Measurements from ENCODE around the gene C1orf167. TPM values are rescaled to one million over a fixed set of nuclear protein-coding genes. Genes with fewer than 3 reads are reported as not detected.

The C1orf167 gene
- not detected in 5 replicates for total RNA-seq (2022; extraction: Qiagen RNA extraction; ENCODE audit: low read depth)

DNA sequence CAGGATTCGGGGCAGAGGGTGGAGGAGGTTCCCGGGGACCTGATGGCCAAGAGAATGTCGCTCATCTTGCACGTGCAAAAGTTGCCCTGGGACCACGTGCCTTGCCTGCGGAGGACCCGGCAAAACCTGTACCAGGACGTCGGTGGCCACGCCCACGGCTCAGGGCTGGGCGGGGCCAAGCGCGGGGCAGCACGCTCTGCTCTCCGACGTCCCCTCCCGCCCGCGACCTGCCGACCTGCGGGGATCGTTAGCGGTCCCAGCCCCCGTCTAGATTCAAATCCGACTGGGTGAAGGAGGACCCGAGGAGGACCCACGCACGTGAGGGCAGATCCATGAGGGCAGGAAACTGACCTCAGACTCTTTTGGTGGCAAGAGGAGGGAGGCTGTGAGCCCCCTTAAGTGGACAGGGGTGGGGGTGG is at the start of gene C1orf167:
Gene C1orf167, plus strand, starts transcription at position 206 of the 419 bp plus-strand sequence. CDS start 2,208 bp downstream, outside the sequence.

DNA sequence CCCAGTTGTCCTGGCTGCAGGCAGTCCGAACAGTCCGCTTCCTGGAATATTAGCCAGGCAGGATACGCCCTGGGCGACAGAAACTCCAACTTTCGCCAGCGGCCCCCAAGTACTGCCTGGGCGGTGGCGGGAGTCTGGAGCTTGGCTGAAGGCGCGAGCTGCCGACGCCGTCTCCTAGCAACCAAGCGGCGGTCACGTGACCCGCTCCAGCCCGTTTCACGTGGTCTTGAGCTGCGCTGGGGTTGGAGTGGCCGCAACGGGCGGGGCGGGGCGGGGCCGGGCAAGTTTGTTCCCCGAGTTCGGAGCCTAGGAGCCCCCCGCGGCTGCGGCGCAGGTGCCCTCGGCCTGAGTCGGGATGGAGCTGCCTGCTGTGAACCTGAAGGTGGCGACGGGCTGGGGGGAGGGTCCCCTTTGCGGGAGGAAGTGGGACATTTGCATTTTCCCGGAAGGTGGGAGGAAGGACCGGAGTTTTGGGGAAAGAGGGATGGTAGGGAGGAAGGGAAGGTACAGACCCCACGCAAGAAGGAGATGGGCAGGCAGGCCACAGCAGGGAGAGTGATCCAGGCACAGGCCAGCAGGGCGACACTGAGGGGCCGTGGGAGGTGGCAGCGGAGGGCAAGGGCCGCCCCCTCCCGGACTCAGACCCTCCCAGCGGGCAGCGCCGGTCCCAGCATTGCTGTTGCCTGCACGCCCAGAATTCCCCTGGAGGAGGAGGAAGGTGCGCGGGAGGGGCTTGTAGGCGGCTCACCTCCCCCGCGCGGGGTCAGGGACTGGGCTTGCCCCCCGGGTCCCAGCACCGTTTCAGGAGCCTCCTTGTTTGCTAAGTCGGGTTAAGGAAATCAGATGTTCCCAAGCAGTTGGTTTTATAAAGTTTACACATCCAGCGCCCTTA is 25.9 kb upstream of the C1orf167 start, which contains the start of gene AGTRAP:
Gene AGTRAP, plus strand, starts transcription at position 283 of the 892 bp plus-strand sequence. Its CDS starts 73 bp downstream, at position 356.

DNA sequence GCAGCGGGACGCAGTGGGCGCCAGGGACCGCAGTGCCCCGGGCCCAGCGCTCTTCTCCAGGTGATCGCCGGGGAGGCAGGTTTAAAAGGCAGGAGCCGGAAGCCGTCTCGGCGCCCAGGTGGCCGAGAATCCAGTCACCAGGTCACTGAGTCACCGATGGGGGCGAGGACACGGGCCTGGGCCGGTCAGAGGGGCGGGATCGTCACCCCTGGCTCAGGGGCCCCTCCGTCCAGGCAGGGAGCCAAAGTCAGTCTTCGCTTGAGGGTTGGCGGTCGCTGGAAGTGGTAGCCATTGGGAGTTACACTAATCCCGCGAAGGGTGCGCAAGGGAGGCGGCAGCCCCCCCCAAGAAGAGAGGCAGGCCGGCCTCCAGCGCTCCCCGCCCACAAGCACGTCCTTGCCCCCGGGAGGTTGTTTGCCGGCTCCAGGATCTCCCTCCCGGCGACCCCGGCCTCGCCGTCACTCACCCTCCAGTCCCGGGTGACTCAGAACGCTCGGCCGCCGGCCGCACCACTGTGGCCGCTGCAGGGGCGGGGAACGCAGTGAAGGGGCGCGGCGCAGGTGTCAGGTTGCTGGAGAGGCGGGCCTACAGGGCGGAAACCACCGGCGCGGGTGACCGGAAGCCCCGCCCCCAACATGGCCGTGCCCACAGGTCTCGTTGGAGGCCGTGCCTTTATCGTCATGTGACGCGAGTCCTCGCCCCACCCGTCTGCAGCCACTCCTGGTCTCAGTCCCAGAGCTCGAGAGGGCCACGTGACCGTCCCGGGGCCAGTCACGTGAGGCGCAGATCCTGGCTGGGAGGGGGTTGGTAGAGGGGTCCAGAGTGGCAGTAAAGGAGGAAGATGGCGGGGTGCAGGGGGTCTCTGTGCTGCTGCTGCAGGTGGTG is 43.7 kb downstream of the C1orf167 start, which contains the start of the genes CLCN6 and MTHFR:
Gene CLCN6, plus strand, starts transcription at position 770 of the 885 bp plus-strand sequence. Its CDS starts 72 bp downstream, at position 842.
Gene MTHFR, minus strand, starts transcription at position 543 of the 885 bp plus-strand sequence. CDS start 2,848 bp downstream, outside the sequence.

Other genes with a start within 250 kb of the C1orf167 start
- gene FBXO2, start 107.8 kb upstream of the C1orf167 start, total RNA-seq (2022; extraction: Qiagen RNA extraction; ENCODE audit: low read depth): 7.6 to 9.4 TPM (median 9.2 TPM) in 5 replicates
- gene FBXO44, start 107.3 kb upstream of the C1orf167 start, total RNA-seq (2022; extraction: Qiagen RNA extraction; ENCODE audit: low read depth): 13.9 to 17.8 TPM (median 17.2 TPM) in 5 replicates
- 5.8 to 9.2 TPM (median 8.8 TPM) in 5 replicates for gene FBXO6, start 98.0 kb upstream of the C1orf167 start, total RNA-seq (2022; extraction: Qiagen RNA extraction; ENCODE audit: low read depth)
- 46.3 to 55.1 TPM (median 49.4 TPM) in 5 replicates for gene MAD2L2, start 81.0 kb upstream of the C1orf167 start, total RNA-seq (2022; extraction: Qiagen RNA extraction; ENCODE audit: low read depth)
- gene DRAXIN, start 70.5 kb upstream of the C1orf167 start, total RNA-seq (2022; extraction: Qiagen RNA extraction; ENCODE audit: low read depth): 0.09 to 0.23 TPM (median 0.17 TPM) in 5 replicates
- 80.0 to 102 TPM (median 89.8 TPM) in 5 replicates for gene AGTRAP, start 26.1 kb upstream of the C1orf167 start, total RNA-seq (2022; extraction: Qiagen RNA extraction; ENCODE audit: low read depth)
- gene MTHFR, start 43.8 kb downstream of the C1orf167 start, total RNA-seq (2022; extraction: Qiagen RNA extraction; ENCODE audit: low read depth): 4.6 to 5.6 TPM (median 4.8 TPM) in 5 replicates
- gene CLCN6, start 44.0 kb downstream of the C1orf167 start, total RNA-seq (2022; extraction: Qiagen RNA extraction; ENCODE audit: low read depth): 5.5 to 6.8 TPM (median 6.3 TPM) in 5 replicates
- not detected in 5 replicates for gene NPPA, start 85.6 kb downstream of the C1orf167 start, total RNA-seq (2022; extraction: Qiagen RNA extraction; ENCODE audit: low read depth)
- 0.13 to 0.32 TPM in 2 of 5 replicates, not detected in the others for gene NPPB, start 96.8 kb downstream of the C1orf167 start, total RNA-seq (2022; extraction: Qiagen RNA extraction; ENCODE audit: low read depth)
- 32.4 to 49.0 TPM (median 44.5 TPM) in 5 replicates for gene KIAA2013, start 164.2 kb downstream of the C1orf167 start, total RNA-seq (2022; extraction: Qiagen RNA extraction; ENCODE audit: low read depth)
- gene PLOD1, start 172.5 kb downstream of the C1orf167 start, total RNA-seq (2022; extraction: Qiagen RNA extraction; ENCODE audit: low read depth): 74.1 to 86.9 TPM (median 77.6 TPM) in 5 replicates
- gene MFN2, start 218.3 kb downstream of the C1orf167 start, total RNA-seq (2022; extraction: Qiagen RNA extraction; ENCODE audit: low read depth): 34.1 to 39.6 TPM (median 35.5 TPM) in 5 replicates